NCI-H510A treated with DMSO at 0.1 percent for 48 hours (cell line): ENCODE measurements around the gene XG.
"Not testable (repeated sequence)": the region's sequence is repeated elsewhere in the genome, so short reads cannot be mapped to it uniquely, and the experiment has no call there.

Source experiments
- DNase-seq: peaks from one replicate; lab custom pipeline; 2025; lab: John Stamatoyannopoulos, UW

XG gene

GRCh38 chrX:2751874-2752300, at the start of gene XG:
XG (plus strand) TSS chrX:2752040; CDS start chrX:2752275, 235 bp downstream.
- DNase-seq: not testable (repeated sequence)

GRCh38 chrX:2703991-2704369, 47.9 kb upstream of the XG start:
- DNase-seq: no peak

- no peak for DNase-seq
These were observed 46.6 kb upstream of the XG start for GRCh38 chrX:2705046-2705832.

- DNase-seq: no peak
These were observed 44.5 kb upstream of the XG start for GRCh38 chrX:2707334-2707760.

GRCh38 chrX:2708021-2708420, 43.8 kb upstream of the XG start:
- DNase-seq: no peak

GRCh38 chrX:2708592-2709188, 43.1 kb upstream of the XG start:
- no peak for DNase-seq

- no peak for DNase-seq
These were observed 42.3 kb upstream of the XG start for GRCh38 chrX:2709556-2709955.

- DNase-seq: no peak
These were observed 41.6 kb upstream of the XG start for GRCh38 chrX:2710041-2710840.

- no peak for DNase-seq
These were observed 40.4 kb upstream of the XG start for GRCh38 chrX:2711441-2711840.

GRCh38 chrX:2712428-2712827, 39.4 kb upstream of the XG start:
- DNase-seq: no peak

- no peak for DNase-seq
These were observed 38.7 kb upstream of the XG start for GRCh38 chrX:2712890-2713840.

GRCh38 chrX:2714551-2714950, 37.3 kb upstream of the XG start:
- no peak for DNase-seq

- no peak for DNase-seq
These were observed 36.7 kb upstream of the XG start for GRCh38 chrX:2715066-2715600.

GRCh38 chrX:2717312-2717711, 34.5 kb upstream of the XG start:
- DNase-seq: no peak

GRCh38 chrX:2718821-2719220, 33.0 kb upstream of the XG start:
- no peak for DNase-seq

GRCh38 chrX:2719774-2720447, 31.9 kb upstream of the XG start:
- no peak for DNase-seq

- DNase-seq: no peak
These were observed 28.5 kb upstream of the XG start for GRCh38 chrX:2723286-2723879.

- not testable (repeated sequence) for DNase-seq
These were observed 24.6 kb upstream of the XG start for GRCh38 chrX:2727264-2727663.

GRCh38 chrX:2732076-2732475, 19.8 kb upstream of the XG start:
- DNase-seq: no peak

- DNase-seq: no peak
These were observed 19.2 kb upstream of the XG start for GRCh38 chrX:2732649-2733048.
